Neural progenitor cell (in vitro differentiated cells): ENCODE results near the gene UBXN2A. TPM values are rescaled to one million over a fixed set of nuclear protein-coding genes. Genes with fewer than 3 reads are reported as not detected.

Source experiments
- DNase-seq: peaks from one replicate; pipeline ENCODE4 v3.0.0-alpha.2; 2016; ENCODE audit warnings: low spot score
- H2AFZ ChIP-seq: fragments of 200-600 bp; sonication (generic); replicated peaks from 2 replicates; pipeline ENCODE4 v1.6.1; 2016; ENCODE audit warnings: antibody characterized with exemption
- H3F3A ChIP-seq: fragments of 200-600 bp; sonication (generic); 2 replicates; pipeline ENCODE4 v1.6.1; 2016; ENCODE audit warnings: antibody characterized with exemption, low read depth
- H3K27ac ChIP-seq: fragments of 200-600 bp; sonication (generic); 2 replicates; pipeline ENCODE4 v1.5.1; 2016; ENCODE audit warnings: mild to moderate bottlenecking
- H3K27me3 ChIP-seq: fragments of 200-600 bp; sonication (generic); 2 replicates; pipeline ENCODE4 v1.6.1; 2016; ENCODE audit warnings: mild to moderate bottlenecking, moderate library complexity
- H3K36me3 ChIP-seq: fragments of 200-600 bp; sonication (generic); 2 replicates; pipeline ENCODE4 v1.5.1; 2016
- H3K4me1 ChIP-seq: fragments of 200-600 bp; sonication (generic); 2 replicates; pipeline ENCODE4 v1.6.1; 2016; ENCODE audit warnings: mixed run types
- H3K4me2 ChIP-seq: fragments of 200-600 bp; sonication (generic); 2 replicates; pipeline ENCODE4 v1.6.1; 2016
- H3K4me3 ChIP-seq: fragments of 200-600 bp; sonication (generic); 2 replicates; pipeline ENCODE4 v1.5.1; 2016
- H3K79me2 ChIP-seq: fragments of 200-600 bp; sonication (generic); 2 replicates; pipeline ENCODE4 v1.6.1; 2016; ENCODE audit warnings: low read depth
- H3K9ac ChIP-seq: fragments of 200-600 bp; sonication (generic); 2 replicates; pipeline ENCODE4 v1.6.1; 2016
- H3K9me3 ChIP-seq: fragments of 200-600 bp; sonication (generic); 2 replicates; pipeline ENCODE4 v1.5.1; 2016; ENCODE audit warnings: low read depth
- H4K20me1 ChIP-seq: fragments of 200-600 bp; sonication (generic); 2 replicates; pipeline ENCODE4 v1.6.1; 2016; ENCODE audit warnings: low read depth
- H3K27ac Mint-ChIP-seq: 3 replicates; pipeline ENCODE4 v1.8.0; 2021; ENCODE audit warnings: mixed read lengths
- H3K27me3 Mint-ChIP-seq: 2 replicates; pipeline ENCODE4 v1.8.0; 2022; ENCODE audit warnings: low read depth, mild to moderate bottlenecking, inconsistent platforms, moderate library complexity, mixed read lengths; ENCODE audit not compliant: insufficient read depth
- H3K36me3 Mint-ChIP-seq: 3 replicates; pipeline ENCODE4 v1.8.0; 2021; ENCODE audit warnings: mixed read lengths
- H3K4me1 Mint-ChIP-seq: 3 replicates; pipeline ENCODE4 v1.8.0; 2021; ENCODE audit warnings: mixed read lengths
- H3K4me3 Mint-ChIP-seq: 3 replicates; pipeline ENCODE4 v1.8.0; 2021; ENCODE audit warnings: mild to moderate bottlenecking, moderate library complexity, mixed read lengths
- H3K9me3 Mint-ChIP-seq: 3 replicates; pipeline ENCODE4 v1.8.0; 2020; ENCODE audit warnings: mixed read lengths
- EZH2 ChIP-seq: fragments of 200-600 bp; sonication (generic); IDR thresholded peaks from 2 replicates; pipeline ENCODE4 v1.6.1; 2017; ENCODE audit warnings: antibody characterized with exemption, mild to moderate bottlenecking, moderate library complexity
- EZH2phosphoT487 ChIP-seq: fragments of 200-600 bp; sonication (generic); IDR thresholded peaks from 2 replicates; pipeline ENCODE4 v1.6.1; 2017; ENCODE audit warnings: antibody characterized with exemption
- total RNA-seq: library from RNA; depleted of rRNA; stranded (reverse); fragments of >200 nt; gene quantifications from 2 replicates; pipeline ENCODE4 v1.2.3, GENCODE V29; 2015; ENCODE audit warnings: low replicate concordance
- TF ChIP-seq, protein P1 (sequence below): fragments of 200-600 bp; sonication (generic); IDR thresholded peaks from 2 replicates; pipeline ENCODE4 v1.5.1; 2017; ENCODE audit warnings: antibody characterized with exemption, mild to moderate bottlenecking

Gene UBXN2A
- total RNA-seq, 1 donor from 2014 or later, result 24.1 TPM

GRCh38 chr2:23901966-23902846, 38.1 kb upstream of the UBXN2A start:
- no peak for DNase-seq
- Histone ChIP-seq H3K9me3 (no peaks in the 10 kb centered on the region), H3K27me3 (no peaks in the 10 kb centered on the region), H3K79me2 (peaks cover 91% of the 10 kb centered on the region), H4K20me1 (peaks cover 8% of the 10 kb centered on the region), H3K4me1 (peaks cover 14% of the 10 kb centered on the region), H2AFZ (no peak overlapping the region), H3K4me3 (no peak overlapping the region), H3K4me2 (no peak overlapping the region), H3K9ac (no peak overlapping the region), H3F3A (peaks cover 4% of the 10 kb centered on the region), H3K36me3 (no peaks in the 10 kb centered on the region), H3K27ac (no peak overlapping the region)
- Mint-ChIP-seq H3K27me3 (no peaks in the 10 kb centered on the region), H3K9me3 (peaks cover 13% of the 10 kb centered on the region), H3K27ac (no peak overlapping the region), H3K4me3 (no peak overlapping the region), H3K4me1 (peaks cover 16% of the 10 kb centered on the region), H3K36me3 (peaks cover 11% of the 10 kb centered on the region)
- TF ChIP-seq EZH2 (no peak), EZH2phosphoT487 (no peak)
- TF ChIP-seq, protein P1, sequence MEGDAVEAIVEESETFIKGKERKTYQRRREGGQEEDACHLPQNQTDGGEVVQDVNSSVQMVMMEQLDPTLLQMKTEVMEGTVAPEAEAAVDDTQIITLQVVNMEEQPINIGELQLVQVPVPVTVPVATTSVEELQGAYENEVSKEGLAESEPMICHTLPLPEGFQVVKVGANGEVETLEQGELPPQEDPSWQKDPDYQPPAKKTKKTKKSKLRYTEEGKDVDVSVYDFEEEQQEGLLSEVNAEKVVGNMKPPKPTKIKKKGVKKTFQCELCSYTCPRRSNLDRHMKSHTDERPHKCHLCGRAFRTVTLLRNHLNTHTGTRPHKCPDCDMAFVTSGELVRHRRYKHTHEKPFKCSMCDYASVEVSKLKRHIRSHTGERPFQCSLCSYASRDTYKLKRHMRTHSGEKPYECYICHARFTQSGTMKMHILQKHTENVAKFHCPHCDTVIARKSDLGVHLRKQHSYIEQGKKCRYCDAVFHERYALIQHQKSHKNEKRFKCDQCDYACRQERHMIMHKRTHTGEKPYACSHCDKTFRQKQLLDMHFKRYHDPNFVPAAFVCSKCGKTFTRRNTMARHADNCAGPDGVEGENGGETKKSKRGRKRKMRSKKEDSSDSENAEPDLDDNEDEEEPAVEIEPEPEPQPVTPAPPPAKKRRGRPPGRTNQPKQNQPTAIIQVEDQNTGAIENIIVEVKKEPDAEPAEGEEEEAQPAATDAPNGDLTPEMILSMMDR, result no peak

- H3K4me2 ChIP-seq, result no peak overlapping the region
- peaks cover 89% of the 10 kb centered on the region for H3K79me2 ChIP-seq
- H2AFZ ChIP-seq, result no peak overlapping the region
- H3K36me3 Mint-ChIP-seq, result peaks cover 8% of the 10 kb centered on the region
- peaks cover 13% of the 10 kb centered on the region for H3K9me3 Mint-ChIP-seq
- H3K4me1 ChIP-seq, result peaks cover 14% of the 10 kb centered on the region
- no peak overlapping the region for H3K9ac ChIP-seq
- peaks cover 4% of the 10 kb centered on the region for H3F3A ChIP-seq
- no peaks in the 10 kb centered on the region for H3K9me3 ChIP-seq
- H4K20me1 ChIP-seq, result peaks cover 8% of the 10 kb centered on the region
- TF ChIP-seq EZH2phosphoT487 (no peak), EZH2 (no peak)
- TF ChIP-seq, protein P1, result no peak
- peaks cover 16% of the 10 kb centered on the region for H3K4me1 Mint-ChIP-seq
- no peak for DNase-seq
- no peaks in the 10 kb centered on the region for H3K27me3 Mint-ChIP-seq
- H3K27ac ChIP-seq, result no peak overlapping the region
- H3K27ac Mint-ChIP-seq, result no peak overlapping the region
- no peaks in the 10 kb centered on the region for H3K36me3 ChIP-seq
- no peak overlapping the region for H3K4me3 Mint-ChIP-seq
- no peak overlapping the region for H3K4me3 ChIP-seq
- H3K27me3 ChIP-seq, result no peaks in the 10 kb centered on the region
Measured at GRCh38 chr2:23903034-23903433, 37.2 kb upstream of the UBXN2A start.

DNA sequence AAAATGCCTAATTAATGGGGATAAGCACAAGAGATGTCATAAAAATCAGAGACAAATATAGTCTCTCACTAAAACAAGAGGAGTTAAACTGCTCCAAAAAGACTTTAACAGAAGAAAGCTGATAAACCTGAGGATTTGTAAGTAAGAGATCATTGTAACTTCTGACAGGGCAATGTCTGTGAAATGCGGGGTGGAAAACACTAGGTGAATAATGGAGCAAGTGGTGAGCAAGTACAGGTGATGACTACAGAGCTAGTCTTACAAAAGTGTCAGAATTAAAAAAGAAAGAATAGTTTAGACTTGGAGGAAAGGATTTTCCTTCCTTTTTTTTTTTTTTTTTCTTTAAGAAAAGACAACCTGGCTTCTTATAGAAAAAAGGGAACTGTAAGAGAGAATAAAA, 36.0 kb upstream of the UBXN2A start:
- H3K36me3 Mint-ChIP-seq, result peaks cover 6% of the 10 kb centered on the region
- peaks cover 4% of the 10 kb centered on the region for H3F3A ChIP-seq
- H3K9me3 Mint-ChIP-seq, result peaks cover 7% of the 10 kb centered on the region
- no peak overlapping the region for H3K27ac Mint-ChIP-seq
- no peak overlapping the region for H3K4me3 Mint-ChIP-seq
- H3K27me3 Mint-ChIP-seq, result no peaks in the 10 kb centered on the region
- no peak for DNase-seq
- H3K9me3 ChIP-seq, result no peaks in the 10 kb centered on the region
- no peak overlapping the region for H3K4me2 ChIP-seq
- no peak overlapping the region for H3K27ac ChIP-seq
- H3K4me3 ChIP-seq, result no peak overlapping the region
- TF ChIP-seq EZH2, result no peak
- TF ChIP-seq, protein P1, result no peak
- TF ChIP-seq EZH2phosphoT487, result no peak
- H3K79me2 ChIP-seq, result peaks cover 83% of the 10 kb centered on the region
- H4K20me1 ChIP-seq, result peaks cover 8% of the 10 kb centered on the region
- H2AFZ ChIP-seq, result no peak overlapping the region
- peaks cover 14% of the 10 kb centered on the region for H3K4me1 ChIP-seq
- H3K4me1 Mint-ChIP-seq, result peaks cover 16% of the 10 kb centered on the region
- no peaks in the 10 kb centered on the region for H3K36me3 ChIP-seq
- no peak overlapping the region for H3K9ac ChIP-seq
- H3K27me3 ChIP-seq, result no peaks in the 10 kb centered on the region
